Liver (tissue), 3 donors: ENCODE results near the gene SP140.

Experiments
- EGR1 ChIP-seq, 2 donors: IDR thresholded peaks; 2 replicates each; pipeline ENCODE4 v1.6.1; 2016 to 2018; ENCODE audit warnings: antibody characterized with exemption in 2 of 2, low read depth in 2 of 2
- FOXA1 ChIP-seq: IDR thresholded peaks from 2 replicates; pipeline ENCODE4 v1.6.1; 2016; ENCODE audit warnings: antibody characterized with exemption
- GABPA ChIP-seq, 2 donors: IDR thresholded peaks in 1 of 2; conservative IDR thresholded peaks in 1 of 2; 2 replicates each; pipeline ENCODE4 v1.6.1; 2016; ENCODE audit warnings: antibody characterized with exemption in 2 of 2, mild to moderate bottlenecking in 1 of 2, moderate library complexity in 1 of 2
- JUND ChIP-seq, 2 donors: IDR thresholded peaks; 2 replicates each; pipeline ENCODE4 v1.6.1; 2016; ENCODE audit warnings: antibody characterized with exemption in 2 of 2
- RAD21 ChIP-seq, 2 donors: IDR thresholded peaks; 2 replicates each; pipeline ENCODE4 v1.6.1; 2016; ENCODE audit warnings: antibody characterized with exemption in 2 of 2, mild to moderate bottlenecking in 2 of 2
- RXRA ChIP-seq, 2 donors: IDR thresholded peaks; 2 replicates each; pipeline ENCODE4 v1.6.1; 2017 to 2018; ENCODE audit warnings: antibody characterized with exemption in 2 of 2, mild to moderate bottlenecking in 1 of 2
- SP1 ChIP-seq: IDR thresholded peaks from 2 replicates; pipeline ENCODE4 v1.6.1; 2018; ENCODE audit warnings: antibody characterized with exemption, mild to moderate bottlenecking
- TAF1 ChIP-seq: conservative IDR thresholded peaks from 2 replicates; pipeline ENCODE4 v1.6.1; 2016; ENCODE audit warnings: antibody characterized with exemption, mild to moderate bottlenecking
- YY1 ChIP-seq: IDR thresholded peaks from 2 replicates; pipeline ENCODE4 v1.6.1; 2016; ENCODE audit warnings: antibody characterized with exemption, mild to moderate bottlenecking
- TF ChIP-seq, protein P1 (sequence below): fragments of 150-350 bp; IDR thresholded peaks from 2 replicates; pipeline ENCODE4 v1.5.1; 2017; ENCODE audit warnings: improper control_type of control experiment, low read depth, low read length; ENCODE audit not compliant: missing input control
- TF ChIP-seq, protein P2 (sequence below): IDR thresholded peaks from 2 replicates; pipeline ENCODE4 v1.6.1; 2016; ENCODE audit warnings: antibody characterized with exemption, mild to moderate bottlenecking
- TF ChIP-seq, protein P3 (sequence below): IDR thresholded peaks from 2 replicates; pipeline ENCODE4 v1.6.1; 2016; ENCODE audit warnings: antibody characterized with exemption
- TF ChIP-seq, protein P4 (sequence below): IDR thresholded peaks from 2 replicates; pipeline ENCODE4 v1.6.1; 2016; ENCODE audit warnings: antibody characterized with exemption
- TF ChIP-seq, protein P5 (sequence below): IDR thresholded peaks from 2 replicates; pipeline ENCODE4 v1.6.1; 2016; ENCODE audit warnings: antibody characterized with exemption
- donor health status: healthy.
- donor health status: healthy.

DNA sequence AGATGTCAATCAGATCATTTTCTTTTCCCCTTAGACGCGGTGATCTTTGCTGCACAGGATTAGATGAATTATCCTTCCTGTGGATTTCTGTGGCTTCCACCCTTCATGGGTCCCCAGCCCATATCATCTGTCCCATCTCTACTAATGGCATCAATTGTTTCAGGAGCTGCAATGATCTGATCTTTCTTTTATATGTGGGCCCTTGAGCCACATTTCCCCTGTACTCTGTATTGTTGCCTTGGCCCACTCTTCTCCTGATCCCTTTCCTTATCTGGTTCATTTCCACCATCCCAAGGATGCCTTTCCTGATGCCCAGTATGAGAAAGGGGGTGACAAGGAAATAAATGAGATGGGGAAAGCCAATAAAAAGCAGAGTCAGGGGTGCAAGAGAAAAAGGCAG is 24.7 kb downstream of the SP140 start:
- TF ChIP-seq, protein P1, sequence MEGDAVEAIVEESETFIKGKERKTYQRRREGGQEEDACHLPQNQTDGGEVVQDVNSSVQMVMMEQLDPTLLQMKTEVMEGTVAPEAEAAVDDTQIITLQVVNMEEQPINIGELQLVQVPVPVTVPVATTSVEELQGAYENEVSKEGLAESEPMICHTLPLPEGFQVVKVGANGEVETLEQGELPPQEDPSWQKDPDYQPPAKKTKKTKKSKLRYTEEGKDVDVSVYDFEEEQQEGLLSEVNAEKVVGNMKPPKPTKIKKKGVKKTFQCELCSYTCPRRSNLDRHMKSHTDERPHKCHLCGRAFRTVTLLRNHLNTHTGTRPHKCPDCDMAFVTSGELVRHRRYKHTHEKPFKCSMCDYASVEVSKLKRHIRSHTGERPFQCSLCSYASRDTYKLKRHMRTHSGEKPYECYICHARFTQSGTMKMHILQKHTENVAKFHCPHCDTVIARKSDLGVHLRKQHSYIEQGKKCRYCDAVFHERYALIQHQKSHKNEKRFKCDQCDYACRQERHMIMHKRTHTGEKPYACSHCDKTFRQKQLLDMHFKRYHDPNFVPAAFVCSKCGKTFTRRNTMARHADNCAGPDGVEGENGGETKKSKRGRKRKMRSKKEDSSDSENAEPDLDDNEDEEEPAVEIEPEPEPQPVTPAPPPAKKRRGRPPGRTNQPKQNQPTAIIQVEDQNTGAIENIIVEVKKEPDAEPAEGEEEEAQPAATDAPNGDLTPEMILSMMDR: no peak
- TF ChIP-seq SP1: no peak
- no peak for TF ChIP-seq YY1
- TF ChIP-seq, protein P2, sequence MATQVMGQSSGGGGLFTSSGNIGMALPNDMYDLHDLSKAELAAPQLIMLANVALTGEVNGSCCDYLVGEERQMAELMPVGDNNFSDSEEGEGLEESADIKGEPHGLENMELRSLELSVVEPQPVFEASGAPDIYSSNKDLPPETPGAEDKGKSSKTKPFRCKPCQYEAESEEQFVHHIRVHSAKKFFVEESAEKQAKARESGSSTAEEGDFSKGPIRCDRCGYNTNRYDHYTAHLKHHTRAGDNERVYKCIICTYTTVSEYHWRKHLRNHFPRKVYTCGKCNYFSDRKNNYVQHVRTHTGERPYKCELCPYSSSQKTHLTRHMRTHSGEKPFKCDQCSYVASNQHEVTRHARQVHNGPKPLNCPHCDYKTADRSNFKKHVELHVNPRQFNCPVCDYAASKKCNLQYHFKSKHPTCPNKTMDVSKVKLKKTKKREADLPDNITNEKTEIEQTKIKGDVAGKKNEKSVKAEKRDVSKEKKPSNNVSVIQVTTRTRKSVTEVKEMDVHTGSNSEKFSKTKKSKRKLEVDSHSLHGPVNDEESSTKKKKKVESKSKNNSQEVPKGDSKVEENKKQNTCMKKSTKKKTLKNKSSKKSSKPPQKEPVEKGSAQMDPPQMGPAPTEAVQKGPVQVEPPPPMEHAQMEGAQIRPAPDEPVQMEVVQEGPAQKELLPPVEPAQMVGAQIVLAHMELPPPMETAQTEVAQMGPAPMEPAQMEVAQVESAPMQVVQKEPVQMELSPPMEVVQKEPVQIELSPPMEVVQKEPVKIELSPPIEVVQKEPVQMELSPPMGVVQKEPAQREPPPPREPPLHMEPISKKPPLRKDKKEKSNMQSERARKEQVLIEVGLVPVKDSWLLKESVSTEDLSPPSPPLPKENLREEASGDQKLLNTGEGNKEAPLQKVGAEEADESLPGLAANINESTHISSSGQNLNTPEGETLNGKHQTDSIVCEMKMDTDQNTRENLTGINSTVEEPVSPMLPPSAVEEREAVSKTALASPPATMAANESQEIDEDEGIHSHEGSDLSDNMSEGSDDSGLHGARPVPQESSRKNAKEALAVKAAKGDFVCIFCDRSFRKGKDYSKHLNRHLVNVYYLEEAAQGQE: no peak
- TF ChIP-seq RAD21 (IDR thresholded peaks at IDR 0.05): no peak
- no peak for TF ChIP-seq TAF1
- TF ChIP-seq, protein P3, sequence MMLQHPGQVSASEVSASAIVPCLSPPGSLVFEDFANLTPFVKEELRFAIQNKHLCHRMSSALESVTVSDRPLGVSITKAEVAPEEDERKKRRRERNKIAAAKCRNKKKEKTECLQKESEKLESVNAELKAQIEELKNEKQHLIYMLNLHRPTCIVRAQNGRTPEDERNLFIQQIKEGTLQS: no peak
- TF ChIP-seq, protein P4, sequence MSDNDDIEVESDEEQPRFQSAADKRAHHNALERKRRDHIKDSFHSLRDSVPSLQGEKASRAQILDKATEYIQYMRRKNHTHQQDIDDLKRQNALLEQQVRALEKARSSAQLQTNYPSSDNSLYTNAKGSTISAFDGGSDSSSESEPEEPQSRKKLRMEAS: no peak
- no peak for TF ChIP-seq JUND (IDR thresholded peaks at IDR 0.05)
- no peak for TF ChIP-seq EGR1 (IDR thresholded peaks at IDR 0.05; ENCODE audit: low read depth in 2 of 2)
- no peak for TF ChIP-seq RXRA (IDR thresholded peaks at IDR 0.05)
- TF ChIP-seq, protein P5, sequence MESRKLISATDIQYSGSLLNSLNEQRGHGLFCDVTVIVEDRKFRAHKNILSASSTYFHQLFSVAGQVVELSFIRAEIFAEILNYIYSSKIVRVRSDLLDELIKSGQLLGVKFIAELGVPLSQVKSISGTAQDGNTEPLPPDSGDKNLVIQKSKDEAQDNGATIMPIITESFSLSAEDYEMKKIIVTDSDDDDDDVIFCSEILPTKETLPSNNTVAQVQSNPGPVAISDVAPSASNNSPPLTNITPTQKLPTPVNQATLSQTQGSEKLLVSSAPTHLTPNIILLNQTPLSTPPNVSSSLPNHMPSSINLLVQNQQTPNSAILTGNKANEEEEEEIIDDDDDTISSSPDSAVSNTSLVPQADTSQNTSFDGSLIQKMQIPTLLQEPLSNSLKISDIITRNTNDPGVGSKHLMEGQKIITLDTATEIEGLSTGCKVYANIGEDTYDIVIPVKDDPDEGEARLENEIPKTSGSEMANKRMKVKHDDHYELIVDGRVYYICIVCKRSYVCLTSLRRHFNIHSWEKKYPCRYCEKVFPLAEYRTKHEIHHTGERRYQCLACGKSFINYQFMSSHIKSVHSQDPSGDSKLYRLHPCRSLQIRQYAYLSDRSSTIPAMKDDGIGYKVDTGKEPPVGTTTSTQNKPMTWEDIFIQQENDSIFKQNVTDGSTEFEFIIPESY: no peak
- TF ChIP-seq GABPA (IDR thresholded peaks at IDR 0.05 in 1 of 2, conservative IDR thresholded peaks at IDR 0.05 in 1 of 2): no peak
- no peak for TF ChIP-seq FOXA1
